Gastrocnemius medialis (tissue), 4 donors: ENCODE measurements around the gene PIK3R1.

ENCODE experiments used
- CTCF ChIP-seq, 5 experiments: fragments of 450-650 bp in 3 of 5; fragments of 200-600 bp in 2 of 5; sonication (generic) in 2 of 5; IDR thresholded peaks in 4 of 5; conservative IDR thresholded peaks in 1 of 5; 1 replicate in 4 of 5; 2 replicates in 1 of 5; pipeline ENCODE4 v1.5.1; 2016 to 2019; ENCODE audit warnings: antibody characterized with exemption in 5 of 5, mild to moderate bottlenecking in 3 of 5, moderate library complexity in 3 of 5
- POLR2A ChIP-seq, 2 donors: fragments of 450-650 bp; IDR thresholded peaks; one replicate each; pipeline ENCODE4 v1.6.1; 2017; ENCODE audit warnings: antibody characterized with exemption in 2 of 2, mild to moderate bottlenecking in 2 of 2, moderate library complexity in 2 of 2

GRCh38 chr5:68286612-68286912 lies 71.0 kb downstream of the PIK3R1 start:
- TF ChIP-seq CTCF (IDR thresholded peaks at IDR 0.05 in 4 of 5, conservative IDR thresholded peaks at IDR 0.05 in 1 of 5) (no peak), POLR2A (IDR thresholded peaks at IDR 0.05) (no peak)
